NCI-H2081 treated with DMSO at 0.1 percent for 48 hours (cell line): ENCODE measurements around the gene SCN9A.
"Not testable (repeated sequence)": the region's sequence is repeated elsewhere in the genome, so short reads cannot be mapped to it uniquely, and the experiment has no call there.

Source experiments
- DNase-seq: peaks from one replicate; lab custom pipeline; 2025; lab: John Stamatoyannopoulos, UW

Gene SCN9A

GRCh38 chr2:166375195-166375735 is 479 bp downstream of the SCN9A start:
- DNase-seq, result no peak

- no peak for DNase-seq
Measured at GRCh38 chr2:166373951-166374350, 1.8 kb downstream of the SCN9A start.

GRCh38 chr2:166373539-166373938 is 2.2 kb downstream of the SCN9A start:
- DNase-seq, result no peak

GRCh38 chr2:166373105-166373504 is 2.6 kb downstream of the SCN9A start:
- DNase-seq, result no peak

- DNase-seq, result no peak
Measured at GRCh38 chr2:166372046-166372445, 3.7 kb downstream of the SCN9A start.

- no peak for DNase-seq
Measured at GRCh38 chr2:166365803-166366420, 9.8 kb downstream of the SCN9A start.

GRCh38 chr2:166365239-166365638 is 10.5 kb downstream of the SCN9A start:
- DNase-seq, result no peak

GRCh38 chr2:166364476-166365161 is 11.1 kb downstream of the SCN9A start:
- DNase-seq, result no peak

- no peak for DNase-seq
Measured at GRCh38 chr2:166361351-166362153, 14.2 kb downstream of the SCN9A start.

- no peak for DNase-seq
Measured at GRCh38 chr2:166360906-166361305, 14.8 kb downstream of the SCN9A start.

GRCh38 chr2:166360426-166360825 is 15.3 kb downstream of the SCN9A start:
- no peak for DNase-seq

- not testable (repeated sequence) for DNase-seq
Measured at GRCh38 chr2:166357950-166358321, 17.8 kb downstream of the SCN9A start.

- no peak for DNase-seq
Measured at GRCh38 chr2:166357068-166357949, 18.4 kb downstream of the SCN9A start.

GRCh38 chr2:166351319-166351718 is 24.4 kb downstream of the SCN9A start:
- DNase-seq, result no peak

- DNase-seq, result no peak
Measured at GRCh38 chr2:166350525-166350924, 25.2 kb downstream of the SCN9A start.

- no peak for DNase-seq
Measured at GRCh38 chr2:166344286-166345113, 31.2 kb downstream of the SCN9A start.

- DNase-seq, result no peak
Measured at GRCh38 chr2:166343467-166343866, 32.3 kb downstream of the SCN9A start.

- no peak for DNase-seq
Measured at GRCh38 chr2:166341426-166341825, 34.3 kb downstream of the SCN9A start.

GRCh38 chr2:166338831-166339339 is 36.9 kb downstream of the SCN9A start:
- no peak for DNase-seq

- no peak for DNase-seq
Measured at GRCh38 chr2:166337932-166338331, 37.8 kb downstream of the SCN9A start.

GRCh38 chr2:166335284-166335683 is 40.5 kb downstream of the SCN9A start:
- DNase-seq, result no peak
